DOHH2 (cell line): ENCODE measurements around the gene RBMS2.

ENCODE experiments used
- H3F3A ChIP-seq: fragments of 200-600 bp; sonication (generic), shearing (Covaris generic); 2 replicates; pipeline ENCODE4 v1.6.0; 2016; ENCODE audit warnings: antibody characterized with exemption, mild to moderate bottlenecking; ENCODE audit not compliant: control insufficient read depth, insufficient read depth
- H3K27ac ChIP-seq: fragments of 200-600 bp; sonication (generic); 2 replicates; pipeline ENCODE4 v1.5.1; 2014; ENCODE audit warnings: low read depth, mild to moderate bottlenecking, low read length, moderate library complexity
- H3K27me3 ChIP-seq: fragments of 200-600 bp; sonication (generic); 2 replicates; pipeline ENCODE4 v1.6.1; 2014; ENCODE audit warnings: mild to moderate bottlenecking, low read length, mixed read lengths; ENCODE audit not compliant: control insufficient read depth
- H3K36me3 ChIP-seq: fragments of 200-600 bp; sonication (generic); 2 replicates; pipeline ENCODE4 v1.6.1; 2014; ENCODE audit warnings: mild to moderate bottlenecking, low read length, moderate library complexity, mixed read lengths; ENCODE audit not compliant: control insufficient read depth
- H3K4me1 ChIP-seq: fragments of 200-600 bp; sonication (generic); 2 replicates; pipeline ENCODE4 v1.6.1; 2014; ENCODE audit warnings: mild to moderate bottlenecking, low read length, mixed read lengths; ENCODE audit not compliant: control insufficient read depth
- H3K4me2 ChIP-seq: fragments of 200-600 bp; sonication (generic); 2 replicates; pipeline ENCODE4 v1.6.0; 2014; ENCODE audit warnings: mild to moderate bottlenecking, low read length, moderate library complexity
- H3K4me3 ChIP-seq: fragments of 200-600 bp; sonication (generic); 2 replicates; pipeline ENCODE4 v1.5.1; 2014; ENCODE audit warnings: mild to moderate bottlenecking, low read length, mixed read lengths
- H3K79me2 ChIP-seq: fragments of 200-600 bp; sonication (generic); 2 replicates; pipeline ENCODE4 v1.6.1; 2014; ENCODE audit warnings: mild to moderate bottlenecking, low read length, mixed read lengths; ENCODE audit not compliant: control insufficient read depth
- H3K9me2 ChIP-seq: fragments of 200-600 bp; sonication (generic); replicated peaks from 2 replicates; pipeline ENCODE4 v1.6.1; 2014; ENCODE audit warnings: mild to moderate bottlenecking, low read length, mixed read lengths; ENCODE audit not compliant: control insufficient read depth
- H3K9me3 ChIP-seq: fragments of 200-600 bp; sonication (generic); 2 replicates; pipeline ENCODE4 v1.6.1; 2014; ENCODE audit warnings: antibody characterized with exemption, low read length, mixed read lengths; ENCODE audit not compliant: control insufficient read depth, insufficient read depth
- H4K20me1 ChIP-seq: fragments of 200-600 bp; sonication (generic); 2 replicates; pipeline ENCODE4 v1.6.0; 2014; ENCODE audit warnings: low read depth, mild to moderate bottlenecking, antibody characterized with exemption, low read length, moderate library complexity; ENCODE audit not compliant: control insufficient read depth, insufficient read depth
- CTCF ChIP-seq: fragments of 200-600 bp; sonication (generic); IDR thresholded peaks from one replicate; pipeline ENCODE4 v1.5.1; 2014; ENCODE audit warnings: antibody characterized with exemption, mild to moderate bottlenecking, low read depth, low read length; ENCODE audit not compliant: poor library complexity, severe bottlenecking
- EZH2phosphoT487 ChIP-seq: fragments of 200-600 bp; sonication (generic); IDR thresholded peaks from 2 replicates; pipeline ENCODE4 v1.6.1; 2017; ENCODE audit warnings: borderline replicate concordance, mild to moderate bottlenecking, antibody characterized with exemption, low read length, moderate library complexity, mixed read lengths

The RBMS2 gene

GRCh38 chr12:56641219-56641618 lies 119.6 kb downstream of the RBMS2 start:
- H3K4me2 ChIP-seq, result no peak overlapping the region
- peaks cover 47% of the 10 kb centered on the region for H3K79me2 ChIP-seq
- peaks cover 39% of the 10 kb centered on the region for H3K4me1 ChIP-seq
- H3K36me3 ChIP-seq, result peaks cover 82% of the 10 kb centered on the region
- peaks cover 57% of the 10 kb centered on the region for H3F3A ChIP-seq
- no peak overlapping the region for H3K27ac ChIP-seq
- no peaks in the 10 kb centered on the region for H3K9me2 ChIP-seq
- no peaks in the 10 kb centered on the region for H3K9me3 ChIP-seq
- H4K20me1 ChIP-seq, result peaks cover 17% of the 10 kb centered on the region
- H3K4me3 ChIP-seq, result no peak overlapping the region
- H3K27me3 ChIP-seq, result no peaks in the 10 kb centered on the region
- TF ChIP-seq EZH2phosphoT487 (no peak), CTCF (no peak)

GRCh38 chr12:56644654-56645053 lies 123.0 kb downstream of the RBMS2 start:
- Histone ChIP-seq H3K79me2 (peaks cover 47% of the 10 kb centered on the region), H3K36me3 (peaks cover 56% of the 10 kb centered on the region), H3K9me2 (no peaks in the 10 kb centered on the region), H3F3A (peaks cover 31% of the 10 kb centered on the region), H3K4me1 (peaks cover 28% of the 10 kb centered on the region), H3K27me3 (no peaks in the 10 kb centered on the region), H3K27ac (peak overlapping the region; percentile 78), H4K20me1 (peaks cover 17% of the 10 kb centered on the region), H3K4me2 (peak overlapping the region; percentile 83), H3K4me3 (peak overlapping the region; percentile 98), H3K9me3 (no peaks in the 10 kb centered on the region)
- no peak for TF ChIP-seq CTCF
- no peak for TF ChIP-seq EZH2phosphoT487

- peaks cover 17% of the 10 kb centered on the region for H4K20me1 ChIP-seq
These were observed 123.6 kb downstream of the RBMS2 start for GRCh38 chr12:56645201-56645716.

More at GRCh38 chr12:56645201-56645716, 123.6 kb downstream of the RBMS2 start:
- Histone ChIP-seq H3K4me2 (peak overlapping the region; percentile 83), H3K79me2 (peaks cover 47% of the 10 kb centered on the region), H3K36me3 (peaks cover 50% of the 10 kb centered on the region), H3K27me3 (no peaks in the 10 kb centered on the region), H3K9me2 (no peaks in the 10 kb centered on the region), H3K9me3 (no peaks in the 10 kb centered on the region), H3K4me3 (peak overlapping the region; percentile 98), H3K27ac (peak overlapping the region; percentile 78), H3F3A (peaks cover 26% of the 10 kb centered on the region), H3K4me1 (peaks cover 28% of the 10 kb centered on the region)
- TF ChIP-seq CTCF, result no peak
- TF ChIP-seq EZH2phosphoT487, result no peak
